IPS-18a (cell line): Measurements from ENCODE around the gene PPP6C.

Experiments used
- H3K27ac ChIP-seq: one replicate; pipeline ENCODE4 v1.5.1; 2013; ENCODE audit warnings: low read length
- H3K27me3 ChIP-seq: one replicate; pipeline ENCODE4 v1.6.1; 2013; ENCODE audit warnings: mild to moderate bottlenecking, low read length; ENCODE audit not compliant: control insufficient read depth, insufficient read depth
- H3K36me3 ChIP-seq: one replicate; pipeline ENCODE4 v1.6.1; 2013; ENCODE audit warnings: low read depth, low read length; ENCODE audit not compliant: control insufficient read depth
- H3K4me1 ChIP-seq: one replicate; pipeline ENCODE4 v1.6.1; 2013; ENCODE audit warnings: low read depth, low read length; ENCODE audit not compliant: control insufficient read depth
- H3K4me3 ChIP-seq: one replicate; pipeline ENCODE4 v1.5.1; 2013; ENCODE audit warnings: low read length
- H3K9ac ChIP-seq: one replicate; pipeline ENCODE4 v1.6.1; 2013; ENCODE audit warnings: mild to moderate bottlenecking, low read length, moderate library complexity
- H3K9me3 ChIP-seq: one replicate; pipeline ENCODE4 v1.6.1; 2013; ENCODE audit warnings: low read depth, low read length; ENCODE audit not compliant: control insufficient read depth

The PPP6C gene

DNA sequence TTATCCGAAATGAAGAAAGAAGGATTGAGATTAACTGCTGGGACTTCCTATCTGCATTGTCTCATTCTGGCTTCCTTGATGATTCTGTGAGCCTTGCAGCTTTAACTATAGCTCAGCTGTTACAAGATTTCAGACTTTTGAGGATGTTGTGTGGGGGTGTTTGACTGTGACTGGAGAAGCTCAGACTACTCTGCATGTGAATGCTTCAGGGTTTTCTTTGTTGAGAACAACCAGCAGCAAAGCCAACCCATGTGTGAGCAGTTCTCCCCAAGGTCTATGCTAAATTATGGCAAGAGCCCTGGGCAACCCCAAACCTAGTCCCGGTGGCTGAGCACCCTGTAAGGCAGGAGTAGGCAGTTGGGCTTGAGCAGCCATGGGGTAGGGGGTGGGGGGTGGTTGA is 37.9 kb downstream of the PPP6C start:
- Histone ChIP-seq H3K27me3 (no peaks in the 10 kb centered on the region), H3K4me1 (no peaks in the 10 kb centered on the region), H3K9me3 (no peaks in the 10 kb centered on the region), H3K36me3 (peaks cover 41% of the 10 kb centered on the region), H3K27ac (no peak overlapping the region), H3K9ac (no peak overlapping the region), H3K4me3 (no peak overlapping the region)

- no peak overlapping the region for H3K9ac ChIP-seq
- no peaks in the 10 kb centered on the region for H3K27me3 ChIP-seq
- H3K27ac ChIP-seq = no peak overlapping the region
- no peaks in the 10 kb centered on the region for H3K9me3 ChIP-seq
- H3K36me3 ChIP-seq = peaks cover 41% of the 10 kb centered on the region
- H3K4me1 ChIP-seq = no peaks in the 10 kb centered on the region
- H3K4me3 ChIP-seq = no peak overlapping the region
Observed at GRCh38 chr9:125150349-125151245, 39.0 kb downstream of the PPP6C start.

DNA sequence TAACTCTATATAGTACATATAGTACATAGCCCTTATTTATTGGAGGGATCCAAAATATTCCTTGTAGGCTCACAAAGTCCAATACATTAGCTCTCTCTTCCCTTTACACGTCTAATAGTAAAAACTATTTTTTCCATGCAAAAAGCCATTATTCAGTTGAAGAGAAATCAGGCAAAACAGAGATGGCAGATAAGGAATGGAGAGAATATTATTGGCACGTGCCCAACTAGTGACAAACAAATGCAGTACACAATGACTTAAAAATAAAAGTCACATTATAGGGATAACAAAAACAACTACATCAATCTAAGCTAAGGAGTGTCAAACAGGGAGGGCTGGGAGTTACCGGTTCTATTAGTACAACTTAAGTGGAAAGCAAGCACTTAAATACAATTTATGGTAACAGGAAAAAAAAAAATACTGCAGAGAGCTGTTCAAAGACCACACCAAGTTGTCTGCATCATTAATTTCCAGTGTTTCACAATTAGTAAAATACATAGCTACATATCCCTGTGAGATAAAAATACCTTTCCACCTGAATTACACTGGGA is 42.1 kb downstream of the PPP6C start:
- Histone ChIP-seq H3K9me3 (no peaks in the 10 kb centered on the region), H3K36me3 (peaks cover 22% of the 10 kb centered on the region), H3K9ac (no peak overlapping the region), H3K27ac (no peak overlapping the region), H3K4me3 (no peak overlapping the region), H3K4me1 (peaks cover 4% of the 10 kb centered on the region), H3K27me3 (no peaks in the 10 kb centered on the region)

GRCh38 chr9:125146247-125146646 is 43.4 kb downstream of the PPP6C start:
- H3K36me3 ChIP-seq = peaks cover 17% of the 10 kb centered on the region
- peaks cover 4% of the 10 kb centered on the region for H3K4me1 ChIP-seq
- H3K27me3 ChIP-seq = no peaks in the 10 kb centered on the region
- no peak overlapping the region for H3K27ac ChIP-seq
- H3K9ac ChIP-seq = no peak overlapping the region
- no peaks in the 10 kb centered on the region for H3K9me3 ChIP-seq
- no peak overlapping the region for H3K4me3 ChIP-seq

DNA sequence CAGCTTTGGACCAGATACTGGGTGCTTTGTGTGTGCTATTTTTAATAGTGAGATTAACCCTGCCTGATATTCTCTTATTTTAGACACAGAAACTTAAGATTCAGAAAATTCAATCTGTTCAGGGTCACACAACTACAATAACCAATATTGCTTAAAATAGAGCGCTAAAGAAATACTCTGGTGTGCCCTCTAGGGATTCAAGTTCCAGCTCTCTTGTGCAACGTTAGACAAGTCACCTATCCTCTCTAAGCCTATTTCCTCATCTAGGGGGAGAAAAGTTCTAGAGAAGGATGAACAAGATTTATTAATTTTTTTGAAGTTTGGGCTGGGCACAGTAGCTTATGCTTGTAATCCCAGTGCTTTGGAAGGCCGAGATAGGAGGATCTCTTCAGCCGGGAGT is 44.2 kb downstream of the PPP6C start:
- Histone ChIP-seq H3K4me3 (no peak overlapping the region), H3K27ac (no peak overlapping the region), H3K36me3 (peaks cover 9% of the 10 kb centered on the region), H3K4me1 (peaks cover 4% of the 10 kb centered on the region), H3K9me3 (no peaks in the 10 kb centered on the region), H3K9ac (no peak overlapping the region), H3K27me3 (no peaks in the 10 kb centered on the region)

GRCh38 chr9:125143377-125144090 is 46.1 kb downstream of the PPP6C start, which contains the start of gene SCAI:
Gene SCAI (minus strand): TSS chr9:125143528. CDS start chr9:125143437, 91 bp downstream.
- H3K9me3 ChIP-seq = no peaks in the 10 kb centered on the region
- H3K9ac ChIP-seq = peak within 1 kb of the TSS; percentile 66
- no peaks in the 10 kb centered on the region for H3K36me3 ChIP-seq
- no peak within 1 kb of the TSS for H3K27ac ChIP-seq
- peaks cover 4% of the 10 kb centered on the region for H3K4me1 ChIP-seq
- H3K4me3 ChIP-seq = peak within 1 kb of the TSS; percentile 71
- H3K27me3 ChIP-seq = no peaks in the 10 kb centered on the region

DNA sequence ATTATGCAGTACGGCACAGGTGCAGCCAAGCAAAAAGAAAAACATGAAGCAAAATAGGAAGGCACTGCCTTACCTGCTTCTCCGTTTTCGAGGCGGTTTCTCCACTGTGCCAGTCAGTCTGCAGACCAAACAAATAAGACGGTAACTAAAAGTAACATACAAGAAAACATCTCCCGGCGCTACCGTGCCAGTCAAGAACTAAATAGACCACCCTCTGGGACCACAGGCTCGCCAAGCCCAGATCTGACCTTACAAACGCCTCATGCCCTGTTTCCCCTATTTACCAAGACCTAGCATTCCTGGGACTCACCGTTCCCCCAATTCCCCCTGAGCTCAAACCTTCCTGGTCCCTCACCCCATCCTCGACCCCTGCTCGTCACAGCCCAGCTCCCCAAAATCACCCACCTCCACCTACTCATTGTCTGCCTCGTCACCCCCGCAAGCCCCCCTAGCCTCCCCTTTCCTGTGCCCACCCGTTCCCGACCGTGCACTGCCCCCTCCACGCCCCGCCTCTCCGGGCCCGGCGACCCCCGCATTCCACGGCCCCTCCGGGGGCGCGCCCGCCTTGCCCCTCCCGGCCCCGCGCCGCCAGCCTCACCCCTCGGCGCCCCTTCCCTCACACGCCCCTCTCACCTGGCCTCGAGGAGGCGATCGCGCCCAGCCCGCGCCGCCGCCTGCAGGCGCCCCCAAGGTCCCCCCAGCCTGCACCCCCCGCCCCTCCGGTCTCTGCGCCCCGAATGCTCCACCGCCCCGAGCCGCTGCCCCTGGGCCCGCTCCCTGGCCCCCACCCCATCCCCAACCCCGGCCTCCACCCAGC is 46.8 kb downstream of the PPP6C start:
- no peak overlapping the region for H3K27ac ChIP-seq

GRCh38 chr9:125141751-125142150 is 47.9 kb downstream of the PPP6C start:
- H3K36me3 ChIP-seq = no peaks in the 10 kb centered on the region
- H3K27ac ChIP-seq = no peak overlapping the region
- H3K9ac ChIP-seq = no peak overlapping the region
- peak overlapping the region; percentile 71 for H3K4me3 ChIP-seq
- peaks cover 4% of the 10 kb centered on the region for H3K4me1 ChIP-seq
- no peaks in the 10 kb centered on the region for H3K27me3 ChIP-seq
- no peaks in the 10 kb centered on the region for H3K9me3 ChIP-seq

More for the DNA sequence above, 46.8 kb downstream of the PPP6C start:
- Histone ChIP-seq H3K4me3 (peak overlapping the region; percentile 71), H3K27me3 (no peaks in the 10 kb centered on the region), H3K4me1 (peaks cover 4% of the 10 kb centered on the region), H3K9ac (peak overlapping the region; percentile 66), H3K36me3 (no peaks in the 10 kb centered on the region), H3K9me3 (no peaks in the 10 kb centered on the region)

GRCh38 chr9:125141251-125141650 is 48.4 kb downstream of the PPP6C start:
- H3K36me3 ChIP-seq = no peaks in the 10 kb centered on the region
- peaks cover 4% of the 10 kb centered on the region for H3K4me1 ChIP-seq
- H3K9me3 ChIP-seq = no peaks in the 10 kb centered on the region
- H3K9ac ChIP-seq = no peak overlapping the region
- no peak overlapping the region for H3K27ac ChIP-seq
- H3K27me3 ChIP-seq = no peaks in the 10 kb centered on the region
- H3K4me3 ChIP-seq = no peak overlapping the region

DNA sequence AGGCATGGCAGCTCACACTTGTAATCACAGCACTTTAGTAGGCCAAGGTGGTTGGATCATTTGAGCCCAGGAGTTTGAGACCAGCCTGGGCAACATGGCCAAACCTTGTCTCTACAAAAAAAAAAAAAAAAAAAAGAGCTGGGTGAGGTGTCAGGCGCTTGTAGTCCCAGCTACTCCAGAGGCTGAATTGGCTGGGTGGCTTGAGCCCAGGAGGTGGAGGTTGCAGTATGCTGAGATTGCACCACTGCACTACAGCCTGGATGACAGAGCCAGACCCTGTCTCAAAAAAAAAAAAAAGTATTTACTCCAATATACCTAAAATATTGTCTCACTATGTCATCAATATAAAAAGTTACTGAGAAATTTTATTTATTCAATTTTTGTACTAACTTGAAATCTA is 49.0 kb downstream of the PPP6C start:
- Histone ChIP-seq H3K36me3 (no peaks in the 10 kb centered on the region), H3K9me3 (no peaks in the 10 kb centered on the region), H3K9ac (no peak overlapping the region), H3K4me1 (peaks cover 4% of the 10 kb centered on the region), H3K4me3 (no peak overlapping the region), H3K27me3 (no peaks in the 10 kb centered on the region), H3K27ac (no peak overlapping the region)

- H3K4me1 ChIP-seq = no peaks in the 10 kb centered on the region
- H3K9ac ChIP-seq = no peak overlapping the region
- no peaks in the 10 kb centered on the region for H3K27me3 ChIP-seq
- H3K27ac ChIP-seq = no peak overlapping the region
- H3K4me3 ChIP-seq = no peak overlapping the region
- no peaks in the 10 kb centered on the region for H3K9me3 ChIP-seq
- H3K36me3 ChIP-seq = no peaks in the 10 kb centered on the region
Observed at GRCh38 chr9:125137200-125137599, 52.4 kb downstream of the PPP6C start.
